ENCODE data around the gene PTGER3. TPM values are rescaled to one million over a fixed set of nuclear protein-coding genes. Genes with fewer than 3 reads are reported as not detected.

Gene PTGER3
- total RNA-seq, 4 donors from 2014 or later, result 5.8 to 20.7 (median 14.5) TPM

- Histone ChIP-seq H3K36me3 (no peaks in the 10 kb centered on the region), H3K4me3 (no peak overlapping the region), H3K9me3 (no peaks in the 10 kb centered on the region), H3K4me1 (no peaks in the 10 kb centered on the region), H3K27me3 (no peaks in the 10 kb centered on the region), H3K27ac (no peak overlapping the region)
- TF ChIP-seq EP300 (IDR thresholded peaks at IDR 0.05) (no peak), POLR2A (IDR thresholded peaks at IDR 0.05) (no peak), POLR2AphosphoS5 (IDR thresholded peaks at IDR 0.05) (no peak), CTCF (IDR thresholded peaks at IDR 0.05) (no peak)
- WGBS, 2 donors (ENCODE audit: low coverage in 1 of 2), result 93 to 100% methylated on average over 1 of the region's 1 CpG
- no peak for ATAC-seq
Observed at GRCh38 chr1:71028981-71029380, 18.6 kb downstream of the PTGER3 start.

- Histone ChIP-seq H3K27ac (no peak overlapping the region), H3K27me3 (no peaks in the 10 kb centered on the region), H3K9me3 (no peaks in the 10 kb centered on the region), H3K36me3 (no peaks in the 10 kb centered on the region), H3K4me1 (no peaks in the 10 kb centered on the region), H3K4me3 (no peak overlapping the region)
- no peak for TF ChIP-seq POLR2A (IDR thresholded peaks at IDR 0.05)
- TF ChIP-seq CTCF (IDR thresholded peaks at IDR 0.05), result no peak
- TF ChIP-seq EP300 (IDR thresholded peaks at IDR 0.05), result no peak
- no peak for TF ChIP-seq POLR2AphosphoS5 (IDR thresholded peaks at IDR 0.05)
- 92% methylated on average over 7 of the region's 7 CpGs; no CpG with 5 or more reads in 1 of the 2 donors for WGBS, 2 donors (ENCODE audit: low coverage in 1 of 2)
- ATAC-seq, result no peak
Observed at GRCh38 chr1:71027991-71028390, 19.6 kb downstream of the PTGER3 start.

- no peaks in the 10 kb centered on the region for H3K4me1 ChIP-seq
- WGBS, 2 donors (ENCODE audit: low coverage in 1 of 2), result 61 to 78% methylated on average over 4 of the region's 4 CpGs
- TF ChIP-seq POLR2A (IDR thresholded peaks at IDR 0.05), result no peak
- no peak for TF ChIP-seq EP300 (IDR thresholded peaks at IDR 0.05)
- no peak for TF ChIP-seq CTCF (IDR thresholded peaks at IDR 0.05)
- no peak for TF ChIP-seq POLR2AphosphoS5 (IDR thresholded peaks at IDR 0.05)
- H3K36me3 ChIP-seq, result no peaks in the 10 kb centered on the region
- no peaks in the 10 kb centered on the region for H3K27me3 ChIP-seq
- H3K27ac ChIP-seq, result no peak overlapping the region
- no peak for ATAC-seq
- H3K4me3 ChIP-seq, result no peak overlapping the region
- no peaks in the 10 kb centered on the region for H3K9me3 ChIP-seq
Observed at GRCh38 chr1:71026093-71026492, 21.5 kb downstream of the PTGER3 start.

DNA sequence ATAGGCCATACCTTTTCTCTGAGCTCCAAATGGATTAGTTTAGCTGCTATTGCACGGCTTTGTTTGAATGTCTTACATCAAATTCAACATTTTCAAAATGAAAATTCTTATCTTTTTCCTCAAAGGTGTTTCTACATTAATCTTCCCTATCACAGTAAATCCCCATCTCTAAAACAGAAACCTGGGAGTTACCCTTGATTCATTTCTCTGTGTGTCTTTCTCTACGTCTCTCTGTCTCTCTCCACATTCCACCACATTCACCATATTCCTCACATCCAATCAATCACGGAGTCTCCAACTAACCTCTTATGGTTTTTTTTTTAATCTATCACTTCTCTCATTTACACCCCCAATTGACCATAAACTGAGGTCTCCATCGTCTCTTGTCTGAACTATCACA is 24.1 kb downstream of the PTGER3 start:
- Histone ChIP-seq H3K36me3 (no peaks in the 10 kb centered on the region), H3K4me3 (no peak overlapping the region), H3K27me3 (no peaks in the 10 kb centered on the region), H3K9me3 (no peaks in the 10 kb centered on the region), H3K4me1 (no peaks in the 10 kb centered on the region), H3K27ac (no peak overlapping the region)
- ATAC-seq, result no peak
- WGBS, 2 donors (ENCODE audit: low coverage in 1 of 2), result 63 to 85% methylated on average over 3 of the region's 4 CpGs
- TF ChIP-seq POLR2AphosphoS5 (IDR thresholded peaks at IDR 0.05) (no peak), EP300 (IDR thresholded peaks at IDR 0.05) (no peak), CTCF (IDR thresholded peaks at IDR 0.05) (no peak), POLR2A (IDR thresholded peaks at IDR 0.05) (no peak)

GRCh38 chr1:71019233-71019969 is 28.2 kb downstream of the PTGER3 start:
- Histone ChIP-seq H3K27ac (no peak overlapping the region), H3K9me3 (no peaks in the 10 kb centered on the region), H3K36me3 (no peaks in the 10 kb centered on the region), H3K4me1 (no peaks in the 10 kb centered on the region), H3K4me3 (no peak overlapping the region), H3K27me3 (no peaks in the 10 kb centered on the region)
- 45 to 56% methylated on average over 7 of the region's 7 CpGs for WGBS, 2 donors (ENCODE audit: low coverage in 1 of 2)
- TF ChIP-seq POLR2A (IDR thresholded peaks at IDR 0.05) (no peak), POLR2AphosphoS5 (IDR thresholded peaks at IDR 0.05) (no peak), EP300 (IDR thresholded peaks at IDR 0.05) (no peak)
- no peak for ATAC-seq

Data from gastroesophageal sphincter (tissue), 4 donors.